DND-41 (cell line): ENCODE measurements around the gene PRODH2.

ENCODE experiments used
- ATAC-seq: fragments of 200-7000 bp; cut with Tn5 transposase; 3 replicates; pipeline ENCODE4 v1.9.1; 2021; ENCODE audit warnings: low read depth; ENCODE audit not compliant: insufficient read depth
- DNase-seq: peaks from one replicate; pipeline ENCODE4 v3.0.0-alpha.2; 2020
- H2AFZ ChIP-seq: 2 replicates; pipeline ENCODE4 v1.6.0; 2012; ENCODE audit warnings: low read depth, low read length
- H3K27ac ChIP-seq: 2 replicates; pipeline ENCODE4 v1.5.1; 2012; ENCODE audit warnings: low read length, inconsistent platforms
- H3K27me3 ChIP-seq: fragments of 200-600 bp; sonication (generic); 2 replicates; pipeline ENCODE4 v1.6.0; 2012; ENCODE audit warnings: low read length, mild to moderate bottlenecking, inconsistent platforms; ENCODE audit not compliant: insufficient read depth, poor library complexity
- H3K36me3 ChIP-seq: 2 replicates; pipeline ENCODE4 v1.5.1; 2012; ENCODE audit warnings: low read length, inconsistent platforms; ENCODE audit not compliant: insufficient read depth
- H3K4me1 ChIP-seq: 2 replicates; pipeline ENCODE4 v1.5.1; 2012; ENCODE audit warnings: mild to moderate bottlenecking, low read length; ENCODE audit not compliant: insufficient read depth
- H3K4me2 ChIP-seq: 2 replicates; pipeline ENCODE4 v1.6.0; 2012; ENCODE audit warnings: mild to moderate bottlenecking, moderate library complexity, low read length, inconsistent platforms; ENCODE audit not compliant: insufficient read depth
- H3K4me3 ChIP-seq, 2 experiments: fragments of 200-600 bp in 1 of 2; shearing (Covaris generic) in 1 of 2; 2 replicates each; pipeline ENCODE4 v1.5.1; 2012 to 2016; ENCODE audit warnings: inconsistent platforms in 2 of 2, low read length in 2 of 2, mild to moderate bottlenecking in 2 of 2, low read depth in 1 of 2, moderate library complexity in 1 of 2
- H3K79me2 ChIP-seq: 2 replicates; pipeline ENCODE4 v1.6.0; 2012; ENCODE audit warnings: low read length, inconsistent platforms; ENCODE audit not compliant: insufficient read depth
- H3K9ac ChIP-seq: 2 replicates; pipeline ENCODE4 v1.6.0; 2012; ENCODE audit warnings: low read depth, mild to moderate bottlenecking, inconsistent platforms, low read length, moderate library complexity
- H3K9me3 ChIP-seq: 2 replicates; pipeline ENCODE4 v1.5.1; 2012; ENCODE audit warnings: low read length, moderate library complexity, mild to moderate bottlenecking, inconsistent platforms; ENCODE audit not compliant: insufficient read depth, severe bottlenecking
- H4K20me1 ChIP-seq: 2 replicates; pipeline ENCODE4 v1.6.0; 2012; ENCODE audit warnings: low read length; ENCODE audit not compliant: insufficient read depth
- CTCF ChIP-seq: IDR thresholded peaks from 2 replicates; pipeline ENCODE4 v1.5.1; 2012; ENCODE audit warnings: borderline replicate concordance, low read length, moderate library complexity, mild to moderate bottlenecking; ENCODE audit not compliant: poor library complexity, severe bottlenecking; ENCODE audit errors: extremely low read depth
- EZH2 ChIP-seq: IDR thresholded peaks from 3 replicates; pipeline ENCODE4 v1.6.1; 2012; ENCODE audit warnings: borderline replicate concordance, low read depth, mild to moderate bottlenecking, moderate library complexity, low read length, inconsistent platforms; ENCODE audit not compliant: severe bottlenecking

Gene PRODH2

GRCh38 chr19:35851213-35852028, 38.8 kb upstream of the PRODH2 start:
- Histone ChIP-seq H3K27me3 (peaks cover 12% of the 10 kb centered on the region), H3K9ac (no peak overlapping the region), H3K9me3 (no peaks in the 10 kb centered on the region), H3K4me1 (peaks cover 10% of the 10 kb centered on the region), H2AFZ (no peak overlapping the region), H3K4me3 (no peak overlapping the region), H3K27ac (no peak overlapping the region), H3K4me2 (no peak overlapping the region), H3K79me2 (no peaks in the 10 kb centered on the region), H4K20me1 (no peaks in the 10 kb centered on the region; the same call in 1 of the 2 replicates), H3K36me3 (no peaks in the 10 kb centered on the region)
- ATAC-seq (peak; percentile 17; the same call in 1 of the 3 replicates), DNase-seq (peak; percentile 23)
- TF ChIP-seq EZH2, result no peak
- TF ChIP-seq CTCF, result peak; percentile 58

GRCh38 chr19:35848919-35849505, 36.4 kb upstream of the PRODH2 start:
- H3K79me2 ChIP-seq, result no peaks in the 10 kb centered on the region
- no peaks in the 10 kb centered on the region for H3K9me3 ChIP-seq
- H3K4me2 ChIP-seq, result no peak overlapping the region
- H3K36me3 ChIP-seq, result no peaks in the 10 kb centered on the region
- no peak for ATAC-seq
- no peaks in the 10 kb centered on the region for H3K27me3 ChIP-seq
- H3K27ac ChIP-seq, result no peak overlapping the region
- no peak for DNase-seq
- H3K4me1 ChIP-seq, result no peaks in the 10 kb centered on the region
- H3K4me3 ChIP-seq, result no peak overlapping the region
- H3K9ac ChIP-seq, result no peak overlapping the region
- no peak overlapping the region for H2AFZ ChIP-seq
- TF ChIP-seq EZH2 (no peak), CTCF (no peak)
- no peaks in the 10 kb centered on the region; the same call in 1 of the 2 replicates for H4K20me1 ChIP-seq

GRCh38 chr19:35848486-35848885, 35.8 kb upstream of the PRODH2 start:
- ATAC-seq, result no peak
- no peak overlapping the region for H3K9ac ChIP-seq
- TF ChIP-seq CTCF, result no peak
- no peak for TF ChIP-seq EZH2
- no peak overlapping the region for H3K27ac ChIP-seq
- no peaks in the 10 kb centered on the region for H3K79me2 ChIP-seq
- H3K4me3 ChIP-seq, result no peak overlapping the region
- no peak for DNase-seq
- H2AFZ ChIP-seq, result no peak overlapping the region
- H3K36me3 ChIP-seq, result no peaks in the 10 kb centered on the region
- H3K4me2 ChIP-seq, result no peak overlapping the region
- H3K9me3 ChIP-seq, result no peaks in the 10 kb centered on the region
- no peaks in the 10 kb centered on the region; the same call in 1 of the 2 replicates for H4K20me1 ChIP-seq
- H3K4me1 ChIP-seq, result no peaks in the 10 kb centered on the region
- H3K27me3 ChIP-seq, result no peaks in the 10 kb centered on the region
